NCI-H2107 (cell line): Measurements from ENCODE around the gene RPLP2.

Experiments
- DNase-seq: peaks from one replicate; lab custom pipeline; 2025; lab: John Stamatoyannopoulos, UW

RPLP2 gene

DNA sequence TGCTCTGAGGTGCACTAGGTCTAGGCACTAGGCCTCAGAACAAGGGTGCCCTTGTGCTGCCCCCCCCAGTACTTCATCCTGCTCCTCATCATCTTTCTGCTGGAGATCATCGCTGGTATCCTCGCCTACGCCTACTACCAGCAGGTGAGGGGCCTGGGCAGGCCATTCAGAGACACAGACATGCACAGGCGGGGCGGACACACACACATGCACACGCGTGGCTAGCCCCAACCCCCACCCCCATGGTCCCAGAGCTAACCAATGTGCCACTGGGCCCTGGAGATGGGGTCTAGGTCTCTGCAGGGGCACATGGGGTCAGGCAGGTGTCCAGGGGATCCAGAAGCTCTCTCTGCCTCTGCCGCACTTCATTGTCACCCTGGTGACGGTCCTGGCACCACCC is 26.9 kb downstream of the RPLP2 start:
- DNase-seq, result no peak

GRCh38 chr11:837189-837989 is 27.6 kb downstream of the RPLP2 start:
- no peak for DNase-seq

GRCh38 chr11:837990-838307 is 28.2 kb downstream of the RPLP2 start:
- no peak for DNase-seq

DNA sequence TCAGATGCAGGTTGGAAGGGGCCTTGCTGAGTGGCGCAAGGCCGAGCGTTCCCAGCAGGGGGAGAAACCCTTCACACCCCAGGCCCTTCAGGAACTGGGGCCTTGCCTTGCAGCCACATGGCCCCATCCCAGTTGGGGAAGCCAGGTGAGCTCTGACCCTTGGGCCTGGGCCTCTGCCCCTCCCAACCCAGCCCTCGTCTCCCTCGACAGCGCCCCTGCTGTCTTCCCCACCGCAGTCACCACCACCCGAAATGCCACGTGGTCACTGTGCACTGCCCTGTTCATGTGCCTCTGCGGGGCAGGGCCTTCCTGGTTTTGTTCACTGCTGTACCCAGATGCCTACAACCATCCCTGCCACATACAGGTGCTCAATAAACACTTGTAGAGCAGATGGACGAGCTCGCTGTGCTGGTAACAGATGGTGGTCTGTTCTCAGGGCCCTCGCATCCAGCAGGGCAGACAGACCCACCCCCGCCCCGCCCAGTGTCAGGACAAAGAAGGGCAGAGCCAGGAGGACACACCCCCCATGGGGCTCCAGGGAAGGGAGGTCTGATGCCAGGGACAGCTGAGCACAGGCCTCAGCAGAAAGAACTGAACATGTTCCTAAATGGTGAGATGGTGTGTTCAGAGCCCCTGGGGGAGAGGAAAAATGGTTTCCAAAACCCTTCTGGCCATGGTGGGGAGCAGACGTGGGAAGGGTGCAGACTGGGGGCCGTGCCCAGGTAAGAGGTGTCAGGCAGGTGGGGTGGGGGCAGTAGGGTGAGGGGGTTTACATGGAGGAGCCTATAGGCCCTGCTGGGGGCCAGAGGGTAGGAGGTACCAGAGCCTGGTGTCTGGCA is 28.9 kb downstream of the RPLP2 start:
- DNase-seq, result no peak

DNA sequence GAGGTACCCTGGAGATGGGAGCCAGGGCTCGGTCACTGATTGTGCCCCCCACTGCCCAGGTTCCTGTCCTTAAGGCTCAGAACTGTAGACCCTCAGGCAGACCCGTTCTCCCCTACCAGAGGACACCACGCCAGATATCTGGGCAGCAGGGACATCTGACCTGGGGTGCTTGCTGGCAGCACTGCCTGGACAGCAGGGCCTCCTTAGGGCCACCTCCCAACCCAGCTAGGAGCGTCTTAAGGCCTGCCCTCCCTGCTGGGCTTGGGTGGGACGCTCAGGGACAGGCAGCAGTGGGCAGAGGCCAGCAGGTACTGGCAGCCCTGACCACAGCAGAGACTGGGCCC is 29.5 kb downstream of the RPLP2 start:
- DNase-seq, result no peak

GRCh38 chr11:839875-840617 is 30.3 kb downstream of the RPLP2 start:
- no peak for DNase-seq

- DNase-seq, result no peak
Observed at GRCh38 chr11:841981-842369, 32.2 kb downstream of the RPLP2 start.

DNA sequence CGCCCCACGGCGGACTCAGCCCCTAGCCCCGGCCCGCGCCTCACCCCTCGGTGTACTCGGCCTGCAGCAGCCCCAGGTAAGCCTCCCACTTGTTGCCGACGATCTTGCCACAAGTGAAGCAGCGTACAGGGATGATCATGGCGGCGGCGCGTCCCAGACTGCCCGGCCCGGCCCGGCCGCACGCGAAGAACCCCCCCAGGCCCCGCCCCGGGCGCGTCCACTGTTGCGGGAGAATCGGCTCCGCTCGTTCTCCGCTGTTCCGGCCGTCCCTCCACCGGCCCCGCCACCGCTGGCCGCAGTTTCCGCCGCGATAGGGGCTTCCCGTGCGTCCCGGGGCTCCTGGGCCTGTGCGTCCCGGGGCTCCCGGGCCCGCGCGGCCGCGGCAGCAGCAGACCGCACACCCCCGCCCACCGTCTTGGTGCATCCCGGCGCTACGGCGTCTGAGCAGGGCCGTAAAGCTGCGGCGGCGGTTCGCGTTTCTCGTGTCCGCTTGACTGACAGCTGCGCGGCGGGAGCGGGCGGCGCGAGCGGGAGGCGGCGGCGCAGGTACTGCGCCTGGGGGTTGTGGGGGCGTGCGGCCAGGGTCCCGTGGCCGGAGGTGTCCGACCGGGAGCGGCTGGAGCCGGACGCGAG is 32.7 kb downstream of the RPLP2 start, which contains the start of the genes POLR2L and TSPAN4:
POLR2L (minus strand) TSS at position 160 of the 633 bp plus-strand sequence; CDS start at position 139, 21 bp downstream.
TSPAN4 (plus strand) TSS at position 483 of the 633 bp plus-strand sequence. CDS start 7,453 bp downstream, outside the sequence.
- peak; percentile 66 for DNase-seq

GRCh38 chr11:843086-843734 is 33.4 kb downstream of the RPLP2 start:
- DNase-seq, result no peak

- no peak for DNase-seq
Observed at GRCh38 chr11:843818-844692, 34.3 kb downstream of the RPLP2 start.

- DNase-seq, result no peak
Observed at GRCh38 chr11:844693-845644, 35.2 kb downstream of the RPLP2 start.

DNA sequence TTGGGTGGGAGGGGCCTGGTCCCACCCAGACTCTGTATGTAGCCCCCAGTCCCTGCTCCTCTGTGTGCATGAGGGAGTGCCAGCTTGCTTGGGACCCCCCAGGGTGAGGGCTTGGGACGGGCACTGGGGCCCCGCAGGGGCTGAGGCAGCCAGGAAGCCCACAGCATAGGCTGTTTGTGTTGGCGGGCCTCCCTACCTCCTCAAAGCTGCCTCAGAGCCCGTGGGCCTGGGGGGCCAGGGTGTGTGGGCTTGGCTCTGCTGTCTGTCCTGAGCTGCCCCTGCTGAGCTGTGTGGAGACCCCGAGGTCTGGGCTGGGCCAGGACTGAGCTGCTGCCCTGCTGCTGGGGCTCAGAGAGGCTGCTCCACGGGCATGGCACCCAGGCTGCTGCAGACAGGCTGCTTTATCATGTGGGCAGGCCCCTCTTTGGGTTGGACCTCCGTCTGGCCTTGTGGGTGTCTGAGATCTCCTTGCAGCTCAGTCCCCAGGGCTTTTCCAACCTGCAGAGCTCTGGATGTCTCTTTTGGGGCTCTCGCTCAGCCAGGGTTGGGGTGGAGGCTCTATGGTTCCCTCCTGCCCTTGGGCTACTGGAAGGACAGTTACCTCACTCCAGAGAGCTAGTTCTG is 36.2 kb downstream of the RPLP2 start:
- DNase-seq, result no peak

- DNase-seq, result no peak
Observed at GRCh38 chr11:846496-847098, 36.8 kb downstream of the RPLP2 start.

- no peak for DNase-seq
Observed at GRCh38 chr11:847876-848275, 38.1 kb downstream of the RPLP2 start.

- no peak for DNase-seq
Observed at GRCh38 chr11:848380-848931, 38.7 kb downstream of the RPLP2 start.

DNA sequence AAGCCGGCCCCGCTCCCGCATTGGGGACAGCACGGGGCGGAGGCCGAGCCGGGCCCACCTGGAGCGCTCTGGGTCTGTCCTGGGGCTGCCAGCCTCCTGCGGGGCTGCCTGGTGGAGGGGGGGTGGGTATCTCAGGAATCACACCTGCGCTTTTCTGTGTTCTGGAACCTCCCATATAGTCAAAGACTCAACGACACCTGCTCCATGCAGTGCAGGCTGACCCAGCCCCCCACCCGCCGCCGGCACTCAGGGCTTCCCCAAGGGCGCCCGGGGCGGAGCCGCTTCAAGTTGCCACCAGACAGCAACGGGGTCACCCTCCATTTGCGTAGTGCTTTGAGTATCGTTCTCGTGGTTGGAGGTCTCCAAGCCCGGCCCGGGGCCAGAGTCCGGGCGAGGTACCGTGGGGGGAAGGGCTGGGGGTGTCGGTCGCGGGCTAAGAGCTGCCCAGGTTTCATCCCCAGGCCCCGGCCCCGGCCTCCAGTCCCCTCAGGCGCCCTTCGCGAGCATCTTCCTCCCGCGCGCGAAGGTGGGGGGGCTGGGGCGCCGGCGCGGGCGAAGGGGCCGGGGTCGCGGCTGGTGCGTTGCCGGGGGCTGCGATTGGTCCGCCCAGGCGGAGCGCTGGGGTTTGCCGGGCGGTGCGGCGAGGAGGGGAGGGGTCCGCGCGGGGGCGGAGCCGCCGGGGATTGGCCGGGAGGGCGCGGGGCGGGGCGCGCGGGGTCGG is 39.5 kb downstream of the RPLP2 start:
- DNase-seq, result no peak

DNA sequence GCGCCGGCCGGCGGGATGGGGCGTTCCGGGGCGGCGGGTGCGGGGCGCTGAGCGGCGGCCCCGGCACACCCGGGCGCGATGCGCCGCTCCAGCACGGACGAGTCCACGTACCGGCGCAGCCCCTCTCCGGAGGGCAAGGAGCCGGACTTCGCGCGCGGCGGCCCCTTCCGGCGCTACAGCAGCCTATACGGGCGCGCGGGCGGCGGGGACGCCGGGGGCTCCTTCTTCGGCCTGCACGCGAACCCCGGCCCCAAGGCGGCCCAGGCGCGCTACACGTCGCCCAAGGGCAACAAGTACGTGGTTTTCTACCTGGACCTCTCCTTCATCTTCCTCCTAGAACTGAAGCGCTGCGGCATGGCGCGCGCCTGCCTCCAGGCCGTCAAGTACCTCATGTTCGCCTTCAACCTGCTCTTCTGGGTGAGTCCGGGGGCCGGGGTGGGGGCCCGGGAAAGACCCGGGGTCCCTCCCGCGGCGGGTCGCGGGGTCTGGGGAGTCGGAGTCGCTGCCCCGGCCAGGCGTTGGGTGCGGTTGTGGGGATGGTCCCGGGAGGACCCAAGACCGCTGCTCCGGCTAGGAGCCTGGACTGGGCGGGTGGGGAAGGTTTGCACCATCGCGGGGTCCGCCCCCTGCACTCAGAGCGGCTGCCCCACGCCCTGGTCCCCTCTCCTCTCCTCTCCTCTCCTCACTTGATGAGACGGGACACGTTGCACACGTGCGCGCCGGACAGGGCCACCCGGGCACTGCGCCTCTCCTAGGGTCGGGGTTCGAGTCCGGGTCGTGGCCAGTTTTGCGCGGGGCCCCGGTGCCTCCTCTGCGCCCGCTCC is 40.4 kb downstream of the RPLP2 start:
- DNase-seq, result no peak
